DOHH2 (cell line): ENCODE measurements around the gene NEUROD4.

ENCODE experiments used
- H3F3A ChIP-seq: fragments of 200-600 bp; sonication (generic), shearing (Covaris generic); 2 replicates; pipeline ENCODE4 v1.6.0; 2016; ENCODE audit warnings: antibody characterized with exemption, mild to moderate bottlenecking; ENCODE audit not compliant: control insufficient read depth, insufficient read depth
- H3K27ac ChIP-seq: fragments of 200-600 bp; sonication (generic); 2 replicates; pipeline ENCODE4 v1.5.1; 2014; ENCODE audit warnings: low read depth, mild to moderate bottlenecking, low read length, moderate library complexity
- H3K27me3 ChIP-seq: fragments of 200-600 bp; sonication (generic); 2 replicates; pipeline ENCODE4 v1.6.1; 2014; ENCODE audit warnings: mild to moderate bottlenecking, low read length, mixed read lengths; ENCODE audit not compliant: control insufficient read depth
- H3K36me3 ChIP-seq: fragments of 200-600 bp; sonication (generic); 2 replicates; pipeline ENCODE4 v1.6.1; 2014; ENCODE audit warnings: mild to moderate bottlenecking, low read length, moderate library complexity, mixed read lengths; ENCODE audit not compliant: control insufficient read depth
- H3K4me1 ChIP-seq: fragments of 200-600 bp; sonication (generic); 2 replicates; pipeline ENCODE4 v1.6.1; 2014; ENCODE audit warnings: mild to moderate bottlenecking, low read length, mixed read lengths; ENCODE audit not compliant: control insufficient read depth
- H3K4me2 ChIP-seq: fragments of 200-600 bp; sonication (generic); 2 replicates; pipeline ENCODE4 v1.6.0; 2014; ENCODE audit warnings: mild to moderate bottlenecking, low read length, moderate library complexity
- H3K4me3 ChIP-seq: fragments of 200-600 bp; sonication (generic); 2 replicates; pipeline ENCODE4 v1.5.1; 2014; ENCODE audit warnings: mild to moderate bottlenecking, low read length, mixed read lengths
- H3K79me2 ChIP-seq: fragments of 200-600 bp; sonication (generic); 2 replicates; pipeline ENCODE4 v1.6.1; 2014; ENCODE audit warnings: mild to moderate bottlenecking, low read length, mixed read lengths; ENCODE audit not compliant: control insufficient read depth
- H3K9me2 ChIP-seq: fragments of 200-600 bp; sonication (generic); replicated peaks from 2 replicates; pipeline ENCODE4 v1.6.1; 2014; ENCODE audit warnings: mild to moderate bottlenecking, low read length, mixed read lengths; ENCODE audit not compliant: control insufficient read depth
- H3K9me3 ChIP-seq: fragments of 200-600 bp; sonication (generic); 2 replicates; pipeline ENCODE4 v1.6.1; 2014; ENCODE audit warnings: antibody characterized with exemption, low read length, mixed read lengths; ENCODE audit not compliant: control insufficient read depth, insufficient read depth
- H4K20me1 ChIP-seq: fragments of 200-600 bp; sonication (generic); 2 replicates; pipeline ENCODE4 v1.6.0; 2014; ENCODE audit warnings: low read depth, mild to moderate bottlenecking, antibody characterized with exemption, low read length, moderate library complexity; ENCODE audit not compliant: control insufficient read depth, insufficient read depth
- EZH2phosphoT487 ChIP-seq: fragments of 200-600 bp; sonication (generic); IDR thresholded peaks from 2 replicates; pipeline ENCODE4 v1.6.1; 2017; ENCODE audit warnings: borderline replicate concordance, mild to moderate bottlenecking, antibody characterized with exemption, low read length, moderate library complexity, mixed read lengths
- TF ChIP-seq, protein P1 (sequence below): fragments of 200-600 bp; sonication (generic); IDR thresholded peaks from one replicate; pipeline ENCODE4 v1.5.1; 2014; ENCODE audit warnings: antibody characterized with exemption, mild to moderate bottlenecking, low read depth, low read length; ENCODE audit not compliant: poor library complexity, severe bottlenecking

Gene NEUROD4

DNA sequence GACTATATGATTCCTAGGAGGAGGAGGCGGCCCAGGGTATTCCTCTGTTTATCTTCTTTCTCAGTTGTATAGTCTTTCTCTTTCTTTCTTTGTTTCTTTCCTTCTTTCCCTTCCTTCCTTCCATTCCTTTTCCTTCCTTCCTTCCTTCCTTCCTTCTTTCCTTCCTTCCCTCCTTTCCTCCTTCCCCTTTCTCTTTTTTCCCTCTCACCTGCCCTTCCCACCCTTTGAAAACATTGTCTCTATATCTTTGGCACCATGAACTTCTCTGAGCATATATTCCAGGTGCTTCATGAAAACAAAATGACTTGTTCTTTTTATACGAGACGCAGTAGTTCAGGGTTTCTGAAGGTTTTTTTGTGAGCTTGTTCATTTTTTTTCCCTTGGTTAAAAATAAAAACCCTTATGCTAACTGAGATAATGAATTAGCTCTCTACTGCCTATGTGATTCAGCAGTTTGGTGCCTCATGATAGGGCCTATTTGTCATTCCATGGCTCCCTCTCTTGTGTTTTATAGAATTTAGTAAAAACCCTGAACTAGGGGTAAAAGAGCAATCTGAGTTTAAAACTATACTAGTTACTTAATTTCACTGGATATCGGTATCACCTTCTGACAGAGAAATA is 32.1 kb upstream of the NEUROD4 start:
- Histone ChIP-seq H3K27me3 (no peaks in the 10 kb centered on the region), H4K20me1 (no peaks in the 10 kb centered on the region), H3K4me2 (peak overlapping the region; percentile 76), H3K4me3 (peak overlapping the region; percentile 57), H3K4me1 (peaks cover 96% of the 10 kb centered on the region), H3K79me2 (peaks cover 34% of the 10 kb centered on the region), H3F3A (peaks cover 45% of the 10 kb centered on the region), H3K27ac (peak overlapping the region; percentile 91), H3K36me3 (peaks cover 22% of the 10 kb centered on the region), H3K9me3 (peaks cover 3% of the 10 kb centered on the region; the same call in 1 of the 2 replicates), H3K9me2 (no peaks in the 10 kb centered on the region)
- no peak for TF ChIP-seq EZH2phosphoT487
- TF ChIP-seq, protein P1, sequence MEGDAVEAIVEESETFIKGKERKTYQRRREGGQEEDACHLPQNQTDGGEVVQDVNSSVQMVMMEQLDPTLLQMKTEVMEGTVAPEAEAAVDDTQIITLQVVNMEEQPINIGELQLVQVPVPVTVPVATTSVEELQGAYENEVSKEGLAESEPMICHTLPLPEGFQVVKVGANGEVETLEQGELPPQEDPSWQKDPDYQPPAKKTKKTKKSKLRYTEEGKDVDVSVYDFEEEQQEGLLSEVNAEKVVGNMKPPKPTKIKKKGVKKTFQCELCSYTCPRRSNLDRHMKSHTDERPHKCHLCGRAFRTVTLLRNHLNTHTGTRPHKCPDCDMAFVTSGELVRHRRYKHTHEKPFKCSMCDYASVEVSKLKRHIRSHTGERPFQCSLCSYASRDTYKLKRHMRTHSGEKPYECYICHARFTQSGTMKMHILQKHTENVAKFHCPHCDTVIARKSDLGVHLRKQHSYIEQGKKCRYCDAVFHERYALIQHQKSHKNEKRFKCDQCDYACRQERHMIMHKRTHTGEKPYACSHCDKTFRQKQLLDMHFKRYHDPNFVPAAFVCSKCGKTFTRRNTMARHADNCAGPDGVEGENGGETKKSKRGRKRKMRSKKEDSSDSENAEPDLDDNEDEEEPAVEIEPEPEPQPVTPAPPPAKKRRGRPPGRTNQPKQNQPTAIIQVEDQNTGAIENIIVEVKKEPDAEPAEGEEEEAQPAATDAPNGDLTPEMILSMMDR: no peak

DNA sequence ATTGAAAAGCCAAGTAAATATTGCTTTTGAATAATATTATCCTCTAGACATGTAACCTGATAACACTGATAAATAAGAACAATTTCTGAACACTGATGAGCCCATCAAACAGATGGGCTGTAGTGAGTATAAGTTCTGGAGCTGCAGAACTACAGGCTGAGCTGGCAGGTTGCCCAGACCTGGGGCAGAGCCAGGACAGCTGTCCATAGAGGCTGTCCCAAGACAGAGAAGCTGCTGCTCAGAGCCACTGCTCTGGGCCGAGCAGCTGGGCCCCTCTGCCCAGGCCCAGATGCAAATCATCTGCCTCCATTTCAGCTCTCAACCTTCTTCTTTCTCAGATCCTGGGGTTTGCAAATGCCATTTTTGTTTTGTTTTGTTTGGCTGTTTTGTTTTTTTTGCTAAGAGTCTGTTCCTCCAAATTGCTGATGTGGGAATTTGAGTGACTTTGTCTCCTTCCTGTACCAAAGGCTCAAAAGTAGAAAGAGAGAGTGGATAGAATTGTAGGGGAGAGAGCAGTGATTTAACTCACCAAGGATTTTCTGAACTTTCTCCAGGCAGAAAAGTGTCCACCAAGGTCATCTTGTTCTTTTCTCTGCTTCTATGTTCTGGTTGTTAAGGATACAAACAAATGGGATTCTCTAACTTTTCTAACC is 31.2 kb upstream of the NEUROD4 start:
- no peaks in the 10 kb centered on the region for H4K20me1 ChIP-seq
- H3K4me1 ChIP-seq: peaks cover 96% of the 10 kb centered on the region
- H3K4me3 ChIP-seq: peak overlapping the region; percentile 57
- no peaks in the 10 kb centered on the region for H3K9me2 ChIP-seq
- TF ChIP-seq, protein P1: no peak
- no peak for TF ChIP-seq EZH2phosphoT487
- peaks cover 14% of the 10 kb centered on the region for H3K36me3 ChIP-seq
- peaks cover 25% of the 10 kb centered on the region for H3K79me2 ChIP-seq
- peaks cover 45% of the 10 kb centered on the region for H3F3A ChIP-seq
- peaks cover 3% of the 10 kb centered on the region; the same call in 1 of the 2 replicates for H3K9me3 ChIP-seq
- H3K27me3 ChIP-seq: no peaks in the 10 kb centered on the region
- peak overlapping the region; percentile 76 for H3K4me2 ChIP-seq
- H3K27ac ChIP-seq: peak overlapping the region; percentile 91

DNA sequence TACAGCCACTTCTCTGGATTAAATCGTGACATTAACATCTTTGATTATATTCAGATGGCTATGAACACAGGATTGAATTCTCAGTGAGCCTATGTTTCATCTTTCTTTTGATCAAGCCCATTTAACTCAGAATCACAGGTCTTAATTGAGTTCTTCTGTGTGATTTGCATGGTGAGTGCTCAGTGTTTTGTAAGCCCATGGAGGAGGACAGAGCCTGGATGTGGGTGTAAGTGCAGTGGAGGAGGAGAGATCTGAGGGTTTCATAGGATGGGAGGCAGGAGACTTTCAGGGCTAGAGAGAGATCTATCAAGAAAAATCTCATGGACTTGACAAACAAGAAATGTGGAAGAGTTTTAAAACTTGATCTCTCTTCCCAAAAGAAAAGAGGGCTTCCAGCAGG is 29.9 kb upstream of the NEUROD4 start:
- H3K27me3 ChIP-seq: no peaks in the 10 kb centered on the region
- H3K9me3 ChIP-seq: peaks cover 3% of the 10 kb centered on the region; the same call in 1 of the 2 replicates
- peak overlapping the region; percentile 57 for H3K4me3 ChIP-seq
- peaks cover 88% of the 10 kb centered on the region for H3K4me1 ChIP-seq
- TF ChIP-seq, protein P1: no peak
- no peak for TF ChIP-seq EZH2phosphoT487
- peaks cover 16% of the 10 kb centered on the region for H3K79me2 ChIP-seq
- no peaks in the 10 kb centered on the region for H3K9me2 ChIP-seq
- peaks cover 8% of the 10 kb centered on the region; the same call in 1 of the 2 replicates for H3K36me3 ChIP-seq
- peak overlapping the region; percentile 76 for H3K4me2 ChIP-seq
- peak overlapping the region; percentile 91 for H3K27ac ChIP-seq
- H4K20me1 ChIP-seq: no peaks in the 10 kb centered on the region
- H3F3A ChIP-seq: peaks cover 44% of the 10 kb centered on the region
